DMS114 treated with DMSO at 0.1 percent for 48 hours (cell line): Measurements from ENCODE around the gene SRSF12.

Experiments used
- DNase-seq: peaks from one replicate; lab custom pipeline; 2025; ENCODE audit not compliant: unreplicated experiment; lab: John Stamatoyannopoulos, UW

SRSF12 gene

DNA sequence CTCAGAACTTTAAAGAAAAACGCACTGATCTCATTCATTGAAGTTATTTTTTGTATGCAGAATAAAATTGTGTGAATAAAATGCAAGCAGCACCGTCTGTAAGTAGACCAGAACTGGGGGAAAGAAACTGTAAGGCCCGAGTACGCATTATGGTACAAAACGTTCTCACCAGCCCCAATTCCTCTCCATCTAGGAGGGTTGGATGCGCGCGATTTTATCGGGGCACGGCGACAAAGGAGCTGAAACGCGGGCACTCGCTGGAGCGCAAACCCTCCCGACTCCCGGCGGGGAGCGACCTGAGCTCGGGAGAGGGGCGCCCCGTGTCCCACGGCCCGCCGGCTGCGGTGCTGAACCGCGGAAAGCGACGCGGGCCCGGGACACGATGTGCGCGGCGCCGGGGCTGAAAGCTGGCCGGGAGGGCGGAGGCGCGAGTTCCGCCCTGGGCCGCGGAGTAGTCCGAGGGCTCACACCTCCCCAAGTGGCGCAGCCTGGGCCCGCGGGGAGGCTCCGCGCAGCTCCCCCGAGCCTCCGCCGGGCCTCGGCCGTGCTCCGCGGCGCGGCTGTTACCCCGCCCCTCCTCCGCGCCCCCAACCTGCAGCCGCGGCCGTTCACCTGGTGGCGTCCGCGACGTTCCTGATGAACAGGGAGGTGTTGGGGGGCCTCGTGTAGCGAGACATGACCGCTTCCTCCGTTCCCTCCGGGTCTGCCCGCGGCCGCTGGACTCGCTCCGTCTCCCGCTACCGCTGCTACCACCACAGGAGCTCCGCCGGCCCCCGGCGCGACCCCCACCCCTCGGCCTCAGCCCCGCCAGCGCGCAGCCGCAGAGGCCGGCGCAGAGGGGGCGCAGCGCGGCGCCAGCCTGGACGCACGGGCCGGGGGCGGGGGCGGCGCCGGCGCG, at the start of gene SRSF12:
Gene SRSF12, minus strand, starts transcription at position 861 of the 898 bp plus-strand sequence. Its CDS starts 184 bp downstream, at position 677.
- DNase-seq, result no peak

GRCh38 chr6:89162047-89162371, 44.1 kb upstream of the SRSF12 start:
- DNase-seq, result no peak

GRCh38 chr6:89161326-89162046, 43.6 kb upstream of the SRSF12 start:
- no peak for DNase-seq

DNA sequence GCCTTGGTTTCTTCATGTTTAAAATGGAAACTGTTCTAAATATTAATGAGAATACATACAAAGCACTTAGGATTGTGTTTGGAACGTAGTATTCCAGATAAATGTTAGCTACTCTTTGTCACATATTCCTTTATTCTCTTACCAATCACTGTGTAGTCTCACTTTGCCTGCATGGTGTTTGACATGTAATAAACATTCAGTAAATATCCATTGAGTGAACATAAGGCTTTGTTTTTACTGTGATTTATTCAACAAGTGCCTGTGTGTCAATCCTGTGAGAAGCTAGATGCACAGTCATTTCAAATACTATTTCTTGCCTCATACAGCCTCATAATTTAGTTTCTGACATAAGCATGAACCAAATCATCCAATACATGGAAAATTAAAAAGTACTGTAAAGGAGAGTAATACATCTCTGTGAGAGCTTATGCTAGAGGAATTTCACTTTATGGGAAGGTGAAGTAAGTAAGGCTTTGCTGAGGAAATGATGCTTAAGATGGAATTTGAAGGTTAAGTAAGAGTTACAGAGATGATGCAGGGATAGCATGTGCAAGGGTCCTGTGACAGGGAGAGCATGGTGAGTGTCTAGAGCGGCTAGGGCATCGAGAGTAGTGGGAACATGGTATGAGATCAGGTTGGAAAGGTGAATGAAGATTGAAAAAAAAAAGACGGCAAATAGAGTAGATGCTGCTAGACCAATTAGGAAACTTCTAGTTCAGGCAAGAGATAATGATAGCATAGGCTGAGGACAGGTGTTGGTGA, 42.6 kb upstream of the SRSF12 start:
- DNase-seq, result no peak

DNA sequence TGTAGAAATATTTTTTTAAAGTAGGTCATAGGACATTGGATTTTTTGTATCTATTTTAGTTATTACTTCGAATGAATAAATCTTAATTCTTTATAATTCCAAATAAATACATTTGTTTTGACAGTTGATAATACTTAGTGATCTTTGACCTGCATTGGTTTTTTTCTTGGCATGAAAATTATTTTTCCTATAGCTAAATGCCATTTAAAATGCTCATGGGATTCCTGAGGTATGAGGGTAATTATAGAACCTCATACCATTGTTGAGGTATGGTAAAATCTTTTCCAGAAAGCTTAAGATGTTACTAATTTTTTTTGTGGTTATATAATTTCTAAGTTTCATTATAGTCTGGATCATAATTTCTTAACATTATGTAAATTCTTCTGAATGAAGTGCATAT, 36.3 kb upstream of the SRSF12 start:
- no peak for DNase-seq

GRCh38 chr6:89148016-89148750, 30.3 kb upstream of the SRSF12 start:
- DNase-seq, result no peak

- DNase-seq, result no peak
These were observed 29.1 kb upstream of the SRSF12 start for GRCh38 chr6:89146718-89147700.

DNA sequence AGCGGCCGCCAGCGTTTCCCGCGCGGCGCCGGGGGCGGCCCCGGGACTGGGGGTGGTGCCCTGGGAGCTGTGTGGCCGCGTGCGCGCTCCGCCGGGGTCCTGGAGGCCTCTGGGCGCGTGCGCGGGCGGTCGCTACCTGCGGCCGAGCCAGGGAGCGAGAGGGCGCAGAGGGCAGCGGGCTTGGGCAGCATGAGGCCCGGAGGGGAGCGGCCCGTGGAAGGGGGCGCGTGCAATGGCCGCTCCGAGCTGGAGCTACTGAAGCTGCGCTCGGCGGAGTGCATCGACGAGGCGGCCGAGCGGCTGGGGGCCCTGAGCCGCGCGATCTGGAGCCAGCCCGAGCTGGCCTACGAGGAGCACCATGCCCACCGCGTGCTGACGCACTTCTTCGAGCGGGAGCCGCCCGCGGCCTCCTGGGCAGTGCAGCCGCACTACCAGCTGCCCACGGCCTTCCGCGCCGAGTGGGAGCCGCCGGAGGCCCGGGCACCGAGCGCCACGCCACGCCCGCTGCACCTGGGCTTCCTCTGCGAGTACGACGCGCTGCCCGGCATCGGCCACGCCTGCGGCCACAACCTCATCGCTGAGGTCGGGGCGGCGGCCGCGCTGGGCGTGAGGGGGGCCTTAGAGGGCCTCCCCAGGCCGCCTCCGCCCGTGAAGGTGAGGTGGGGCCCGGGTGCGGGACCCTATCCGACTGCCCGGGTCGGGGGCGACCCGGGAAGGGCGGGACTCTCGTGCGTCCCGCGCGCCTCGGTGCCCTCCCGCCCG, 28.3 kb upstream of the SRSF12 start, which contains the start of gene PM20D2:
Gene PM20D2, plus strand, starts transcription at position 100 of the 762 bp plus-strand sequence. Its CDS starts 90 bp downstream, at position 190.
- no peak for DNase-seq

GRCh38 chr6:89145091-89145955, 27.5 kb upstream of the SRSF12 start:
- peak; percentile 36 for DNase-seq

DNA sequence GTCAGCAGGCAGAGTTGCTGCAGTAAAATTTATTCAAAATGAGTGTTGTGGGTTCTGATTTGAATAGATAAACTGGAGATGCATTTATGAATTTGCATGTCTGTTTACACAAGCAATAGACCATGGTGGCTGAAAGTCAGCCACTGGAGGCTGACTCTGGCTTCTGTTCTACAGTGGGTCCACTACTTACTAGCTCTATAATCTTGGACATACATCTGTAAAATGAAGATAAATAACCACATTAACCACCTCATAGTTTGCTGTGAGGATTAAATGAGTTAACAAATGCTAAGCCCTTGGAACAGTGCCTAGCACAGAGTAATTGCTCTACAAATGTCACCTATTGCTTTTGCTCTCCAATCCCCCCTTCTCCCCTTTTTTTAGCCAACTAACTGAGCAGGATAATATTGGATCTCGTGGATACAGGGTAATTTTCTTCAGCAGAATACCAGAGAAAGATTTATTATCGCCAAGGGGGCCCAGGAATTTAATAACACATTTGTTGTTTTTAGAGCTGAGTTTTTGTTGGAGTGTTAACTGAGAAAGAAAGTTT, 26.6 kb upstream of the SRSF12 start:
- DNase-seq, result no peak

DNA sequence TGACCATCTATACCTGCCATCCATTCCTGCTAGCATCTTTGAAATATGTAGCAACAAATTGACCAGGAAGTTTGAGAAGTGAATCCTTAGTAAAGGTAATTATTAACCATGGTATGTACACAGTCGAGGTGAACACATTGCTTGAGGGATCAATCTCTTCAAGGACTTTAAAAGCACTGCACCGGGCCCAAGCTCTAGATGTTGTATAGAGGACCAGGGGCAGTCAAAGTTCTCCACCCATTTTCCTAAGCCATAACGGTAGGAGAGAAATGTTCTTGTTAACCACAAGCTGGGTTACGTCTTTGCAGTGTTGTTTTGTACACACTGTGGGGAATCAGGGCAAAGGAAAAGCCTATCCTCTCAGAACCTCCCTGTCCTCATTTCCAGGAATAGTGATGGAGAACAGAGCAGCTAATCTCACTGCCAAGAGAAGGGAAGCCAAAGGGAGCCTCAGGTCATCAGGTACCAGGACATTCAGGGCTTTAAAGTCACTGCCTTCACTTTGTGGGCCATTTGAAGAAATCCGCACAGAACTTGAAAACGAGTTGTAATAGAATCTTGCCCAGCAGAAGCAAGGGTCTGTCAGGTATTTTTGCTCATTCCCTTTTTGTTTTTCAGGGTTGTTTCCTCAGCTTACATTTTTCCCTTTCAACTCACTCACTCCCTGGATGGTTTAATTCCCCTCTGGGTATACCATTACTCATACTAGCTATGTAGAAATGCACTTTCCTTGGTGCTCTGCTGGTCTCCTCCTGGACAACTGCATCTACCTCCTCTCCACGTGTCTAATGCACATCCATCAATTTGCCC, 22.7 kb upstream of the SRSF12 start:
- no peak for DNase-seq

- DNase-seq, result no peak
These were observed 21.9 kb upstream of the SRSF12 start for GRCh38 chr6:89139509-89140346.

DNA sequence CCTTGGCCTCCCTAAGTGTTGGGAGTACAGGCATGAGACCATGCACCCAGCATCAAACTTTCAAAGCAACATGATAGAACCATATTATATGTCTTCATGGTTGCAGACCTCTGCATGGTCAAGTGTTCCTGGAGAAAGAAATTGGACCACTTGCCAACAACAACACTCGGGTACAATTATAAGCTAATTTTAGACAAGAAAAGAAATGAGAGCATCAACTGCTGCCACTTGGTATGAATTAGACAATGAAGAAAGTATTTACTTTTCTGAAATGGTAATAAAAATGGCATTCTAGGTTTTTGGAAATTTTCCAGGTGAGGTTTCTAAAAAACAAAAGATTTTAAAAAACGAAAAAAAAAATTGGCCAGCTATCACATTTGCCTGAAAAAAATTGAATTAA, 20.3 kb upstream of the SRSF12 start:
- DNase-seq, result no peak

DNA sequence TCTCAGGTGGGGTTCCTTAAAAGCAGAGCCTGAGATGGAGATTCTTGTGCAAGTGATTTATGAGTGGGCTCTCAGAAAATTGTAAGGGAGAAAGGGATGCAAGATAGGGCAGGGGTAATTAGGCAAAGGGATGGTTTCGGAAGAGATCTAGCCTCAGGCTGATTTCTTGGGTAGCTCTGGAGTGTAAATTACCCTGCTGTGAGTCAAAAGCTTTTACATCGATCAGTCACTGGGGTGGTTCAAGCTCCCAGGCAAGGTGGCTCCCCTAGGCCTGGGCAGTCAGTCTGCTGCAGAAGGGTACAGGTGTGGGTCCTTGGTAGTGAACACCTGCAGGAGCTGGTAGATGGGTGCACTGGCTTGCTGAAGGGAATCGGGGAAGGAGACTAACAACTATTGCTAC, 16.9 kb upstream of the SRSF12 start:
- no peak for DNase-seq

DNA sequence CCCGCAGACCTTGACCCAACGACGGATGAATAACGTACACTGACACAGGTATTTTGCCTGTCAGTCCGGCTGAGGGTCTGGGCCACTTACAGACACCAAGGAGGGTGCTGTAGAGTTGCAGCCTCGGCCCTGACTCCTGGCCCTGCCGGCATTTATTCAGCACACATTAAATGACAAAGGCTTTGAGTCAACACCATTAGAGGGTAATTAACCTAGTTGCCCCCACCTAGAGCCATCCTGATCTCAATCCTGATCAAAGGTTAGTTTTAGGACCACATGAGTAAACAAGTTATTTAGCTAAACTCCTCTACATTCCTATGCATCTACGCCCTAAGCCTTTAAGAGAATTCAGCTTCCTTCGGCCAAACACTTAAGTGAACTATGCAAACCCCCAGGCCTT, 16.1 kb upstream of the SRSF12 start:
- DNase-seq, result no peak

- DNase-seq, result no peak
These were observed 14.2 kb upstream of the SRSF12 start for GRCh38 chr6:89132057-89132456.
